ENCODE measurements around the gene TLE7.

DNA sequence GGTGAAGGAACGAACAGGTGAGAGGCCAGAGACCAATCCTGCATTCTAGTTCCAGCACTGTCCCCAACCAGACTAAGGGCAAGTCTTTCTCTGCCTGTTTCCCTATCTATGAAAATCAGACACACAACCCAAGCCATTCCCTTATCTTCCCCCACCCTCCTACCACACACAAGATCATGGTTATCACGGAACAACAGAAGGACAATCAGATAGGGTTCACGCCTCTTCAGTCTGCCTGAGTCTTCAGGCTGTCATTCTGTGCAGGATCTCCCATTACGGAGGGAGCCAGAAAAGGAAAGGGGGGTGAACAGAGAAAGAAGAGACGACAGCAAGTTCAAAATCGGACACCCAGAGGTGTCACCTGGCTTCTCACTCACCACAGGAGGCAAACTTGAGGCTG is 11.1 kb downstream of the TLE7 start:
- TF ChIP-seq EZH2 (optimal IDR thresholded peaks at IDR 0.05; ENCODE audit: low read depth, low read length) (no peak), EZH2phosphoT487 (IDR thresholded peaks at IDR 0.05; ENCODE audit: low read length) (no peak)
- TF ChIP-seq, protein P1, sequence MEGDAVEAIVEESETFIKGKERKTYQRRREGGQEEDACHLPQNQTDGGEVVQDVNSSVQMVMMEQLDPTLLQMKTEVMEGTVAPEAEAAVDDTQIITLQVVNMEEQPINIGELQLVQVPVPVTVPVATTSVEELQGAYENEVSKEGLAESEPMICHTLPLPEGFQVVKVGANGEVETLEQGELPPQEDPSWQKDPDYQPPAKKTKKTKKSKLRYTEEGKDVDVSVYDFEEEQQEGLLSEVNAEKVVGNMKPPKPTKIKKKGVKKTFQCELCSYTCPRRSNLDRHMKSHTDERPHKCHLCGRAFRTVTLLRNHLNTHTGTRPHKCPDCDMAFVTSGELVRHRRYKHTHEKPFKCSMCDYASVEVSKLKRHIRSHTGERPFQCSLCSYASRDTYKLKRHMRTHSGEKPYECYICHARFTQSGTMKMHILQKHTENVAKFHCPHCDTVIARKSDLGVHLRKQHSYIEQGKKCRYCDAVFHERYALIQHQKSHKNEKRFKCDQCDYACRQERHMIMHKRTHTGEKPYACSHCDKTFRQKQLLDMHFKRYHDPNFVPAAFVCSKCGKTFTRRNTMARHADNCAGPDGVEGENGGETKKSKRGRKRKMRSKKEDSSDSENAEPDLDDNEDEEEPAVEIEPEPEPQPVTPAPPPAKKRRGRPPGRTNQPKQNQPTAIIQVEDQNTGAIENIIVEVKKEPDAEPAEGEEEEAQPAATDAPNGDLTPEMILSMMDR (IDR thresholded peaks at IDR 0.05; ENCODE audit: low read length), result no peak

Data from MM.1S (cell line).